Endothelial cell of umbilical vein (primary cell): ENCODE results near the gene SERPINB5. TPM values are rescaled to one million over a fixed set of nuclear protein-coding genes. Genes with fewer than 3 reads are reported as not detected.

Experiments used
- BruUV-seq: library from RNA; stranded (reverse); fragments of 400-500 nt; replicated peaks from 2 replicates; lab custom pipeline; 2021; lab: Mats Ljungman, UMichigan
- CTCF ChIA-PET: fragments of 300-600, 350-600 bp; sonication (Branson Sonifier 250); formaldehyde crosslinking; loops from one replicate; lab custom pipeline; 2021; ENCODE audit warnings: antibody characterized with exemption, inconsistent platforms; lab: Charles Lee
- POLR2A ChIA-PET: fragments of 300-600, 350-600 bp; sonication (Branson Sonifier 250); formaldehyde crosslinking; loops from one replicate; lab custom pipeline; 2021; ENCODE audit warnings: antibody characterized with exemption, inconsistent platforms; lab: Charles Lee
- DNase-seq: peaks from one replicate; pipeline ENCODE4 v3.0.0-alpha.2; 2011; ENCODE audit warnings: low read depth, low spot score
- FAIRE-seq: peaks from 2 replicates; lab custom pipeline; 2011; peaks lifted over from hg19 to GRCh38; lab: Jason Lieb, UNC
- H2AFZ ChIP-seq: 2 replicates; pipeline ENCODE4 v1.6.0; 2012; ENCODE audit warnings: low read depth, low read length, control low read depth, inconsistent platforms
- H3K27ac ChIP-seq: 2 replicates; pipeline ENCODE4 v1.5.1; 2011; ENCODE audit warnings: low read depth, mild to moderate bottlenecking, control low read depth, low read length, moderate library complexity; ENCODE audit not compliant: insufficient read depth
- H3K27me3 ChIP-seq, 2 experiments: 2 replicates each; pipeline versions ENCODE4 v1.6.0 to v1.6.1; 2011; ENCODE audit warnings: low read length in 2 of 2, mixed read lengths in 1 of 2; ENCODE audit not compliant: control insufficient read depth in 2 of 2, insufficient read depth in 2 of 2
- H3K36me3 ChIP-seq, 2 experiments: 2 replicates in 1 of 2; 3 replicates in 1 of 2; pipeline ENCODE4 v1.5.1; 2011; ENCODE audit warnings: low read length in 2 of 2, mild to moderate bottlenecking in 1 of 2, moderate library complexity in 1 of 2; ENCODE audit not compliant: control insufficient read depth in 2 of 2, insufficient read depth in 2 of 2; ENCODE audit errors: extremely low read depth in 1 of 2
- H3K4me1 ChIP-seq: 3 replicates; pipeline ENCODE4 v1.5.1; 2011; ENCODE audit warnings: mild to moderate bottlenecking, low read length; ENCODE audit not compliant: control insufficient read depth, insufficient read depth; ENCODE audit errors: extremely low read depth
- H3K4me2 ChIP-seq: 2 replicates; pipeline ENCODE4 v1.6.1; 2011; ENCODE audit warnings: low read length, control low read depth, mixed read lengths; ENCODE audit not compliant: insufficient read depth
- H3K4me3 ChIP-seq, 3 experiments: fragments of 200-600 bp in 1 of 3; sonication (generic), shearing (Covaris generic) in 1 of 3; replicated peaks in 1 of 3; 2 replicates each; pipeline ENCODE4 v1.5.1; 2011 to 2016; ENCODE audit warnings: control low read depth in 3 of 3, low read length in 3 of 3, mild to moderate bottlenecking in 2 of 3, inconsistent platforms in 1 of 3, low read depth in 1 of 3, moderate library complexity in 1 of 3; ENCODE audit not compliant: insufficient read depth in 1 of 3
- H3K79me2 ChIP-seq: 2 replicates; pipeline ENCODE4 v1.6.0; 2012; ENCODE audit warnings: low read length, inconsistent platforms; ENCODE audit not compliant: control insufficient read depth, insufficient read depth
- H3K9ac ChIP-seq: replicated peaks from 2 replicates; pipeline ENCODE3; 2011; ENCODE audit warnings: low read length, control low read depth; ENCODE audit not compliant: insufficient read depth; ENCODE audit errors: extremely low read depth
- H3K9me1 ChIP-seq: replicated peaks from 3 replicates; pipeline ENCODE4 v1.6.0; 2011; ENCODE audit warnings: mild to moderate bottlenecking, low read length; ENCODE audit not compliant: control insufficient read depth, insufficient read depth; ENCODE audit errors: extremely low read depth
- H3K9me3 ChIP-seq: replicated peaks from 2 replicates; pipeline ENCODE4 v1.5.1; 2012; ENCODE audit warnings: low read length, inconsistent platforms; ENCODE audit not compliant: control insufficient read depth, insufficient read depth
- H4K20me1 ChIP-seq: replicated peaks from 2 replicates; pipeline ENCODE3; 2011; ENCODE audit warnings: mild to moderate bottlenecking, low read length; ENCODE audit not compliant: control insufficient read depth, insufficient read depth; ENCODE audit errors: extremely low read depth
- CTCF ChIP-seq, 2 donors: IDR thresholded peaks; 1 replicate in 1 of 2; 2 replicates in 1 of 2; pipeline ENCODE4 v1.5.1; 2011; ENCODE audit warnings: low read length in 2 of 2, mild to moderate bottlenecking in 2 of 2, moderate library complexity in 2 of 2, control low read depth in 1 of 2, inconsistent platforms in 1 of 2, low read depth in 1 of 2; ENCODE audit not compliant: insufficient read depth in 1 of 2; ENCODE audit errors: extremely low read depth in 1 of 2
- EZH2 ChIP-seq: IDR thresholded peaks from 2 replicates; pipeline ENCODE4 v1.6.1; 2012; ENCODE audit warnings: borderline replicate concordance, low read depth, mild to moderate bottlenecking, moderate library complexity, low read length, inconsistent platforms; ENCODE audit not compliant: severe bottlenecking
- FOS ChIP-seq: IDR thresholded peaks from 2 replicates; pipeline ENCODE4 v1.6.1; 2011; ENCODE audit warnings: mild to moderate bottlenecking, low read length, moderate library complexity, borderline replicate concordance; ENCODE audit not compliant: insufficient read depth
- GATA2 ChIP-seq: IDR thresholded peaks from 2 replicates; pipeline ENCODE4 v1.7.0; 2011; ENCODE audit warnings: low read depth, mild to moderate bottlenecking, moderate library complexity, mixed read lengths, low read length; ENCODE audit not compliant: insufficient read length, insufficient read depth
- JUN ChIP-seq: IDR thresholded peaks from 2 replicates; pipeline ENCODE4 v1.6.1; 2011; ENCODE audit warnings: borderline replicate concordance, low read depth; ENCODE audit not compliant: insufficient read length, insufficient read depth
- MAX ChIP-seq: IDR thresholded peaks from 2 replicates; pipeline ENCODE4 v1.6.1; 2011; ENCODE audit not compliant: insufficient read depth, insufficient read length
- MYC ChIP-seq: IDR thresholded peaks from one replicate; pipeline ENCODE4 v1.6.1; 2011; ENCODE audit warnings: mild to moderate bottlenecking, low read depth, low read length
- POLR2A ChIP-seq: IDR thresholded peaks from 2 replicates; pipeline ENCODE4 v1.6.1; 2012; ENCODE audit warnings: low read depth, mild to moderate bottlenecking, control low read depth, low read length
- POLR2AphosphoS5 ChIP-seq: IDR thresholded peaks from 2 replicates; pipeline ENCODE4 v1.6.1; 2012; ENCODE audit warnings: low read depth, mild to moderate bottlenecking, control low read depth, low read length, moderate library complexity; ENCODE audit not compliant: insufficient read depth
- dilution Hi-C: fragments of 300-500 bp; cut with MboI; formaldehyde crosslinking; loops from one replicate; pipeline ENCODE4 v1.15.0; 2019; ENCODE audit warnings: low sequenced_read_pairs; ENCODE audit not compliant: extremely low pct_ligation_motif_present
- intact Hi-C: fragments of 100-400 bp; cut with micrococcal nuclease; formaldehyde crosslinking; loops from one replicate; pipeline ENCODE4 v1.10.0; 2022
- polyA plus RNA-seq, 4 experiments: library from polyadenylated mRNA; depleted of rRNA in 3 of 4; stranded (reverse) in 3 of 4; unstranded in 1 of 4; fragments of >200 nt; gene quantifications; 2 replicates each; pipeline versions ENCODE4 v1.2.1 to v1.2.3, GENCODE V29; 2011 to 2012; ENCODE audit warnings: missing spikeins in 1 of 4
- total RNA-seq: library from RNA; stranded (reverse); gene quantifications from 2 replicates; pipeline ENCODE4 v1.2.3, GENCODE V29; 2021

The SERPINB5 gene
- total and polyA plus RNA-seq, 2 donors (not counting 3 experiments of a cell fraction or from before 2014, with no cell fraction given) = not detected

DNA sequence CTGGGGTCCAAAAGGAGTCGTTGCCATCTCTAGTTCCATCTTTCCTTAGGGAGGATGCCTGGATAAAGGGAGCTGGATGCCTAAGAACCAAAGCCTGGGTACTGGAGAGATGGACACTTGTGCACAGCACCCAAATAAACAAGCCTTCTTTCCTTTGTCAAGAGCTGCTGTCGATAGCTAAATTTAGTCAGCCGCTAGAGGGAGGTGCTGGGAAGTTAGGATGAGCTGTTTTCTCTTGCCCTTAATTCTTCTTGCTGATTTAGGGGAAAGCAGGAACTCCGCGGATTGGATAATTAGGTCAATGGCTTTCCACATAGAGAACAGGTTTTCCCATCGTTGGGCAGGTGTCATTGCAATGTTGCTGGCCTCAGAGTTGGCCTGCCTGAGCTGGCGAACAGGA, 34.5 kb downstream of the SERPINB5 start:
- Histone ChIP-seq H4K20me1 (no peaks in the 10 kb centered on the region), H3K36me3 (no peaks in the 10 kb centered on the region), H3K79me2 (no peaks in the 10 kb centered on the region), H3K4me1 (no peaks in the 10 kb centered on the region), H3K9ac (no peak overlapping the region), H3K4me3 (no peak overlapping the region), H3K27ac (no peak overlapping the region), H3K4me2 (no peak overlapping the region), H3K9me3 (no peaks in the 10 kb centered on the region), H3K9me1 (no peaks in the 10 kb centered on the region), H2AFZ (no peak overlapping the region), H3K27me3 (peaks cover 5 to 11% of the 10 kb centered on the region in 2 experiments)
- FAIRE-seq (peak; percentile 52), DNase-seq (peak; percentile 33)
- dilution Hi-C loops = no loop called here
- CTCF ChIA-PET = interaction anchor here (0.7 to 2.7 kb wide), 26 partner anchors 9 to 495 kb away, joined by 3 to 21 read pairs (median 4); no protein-coding TSS in a partner anchor
- BruUV-seq = no TSS peak
- POLR2A ChIA-PET = no interaction called here
- peak; percentile 52 to 56 for TF ChIP-seq CTCF (IDR thresholded peaks at IDR 0.05; ENCODE audit: extremely low read depth in 1 of 2, insufficient read depth in 1 of 2, low read depth in 1 of 2, low read length in 2 of 2)
- TF ChIP-seq MYC = no peak
- intact Hi-C loops = no loop called here

GRCh38 chr18:63514326-63514725, 37.6 kb downstream of the SERPINB5 start:
- no peak for DNase-seq
- dilution Hi-C loops = no loop called here
- Histone ChIP-seq H4K20me1 (no peaks in the 10 kb centered on the region), H3K9me3 (no peaks in the 10 kb centered on the region), H3K27me3 (peaks cover 5 to 8% of the 10 kb centered on the region in 2 experiments), H3K79me2 (no peaks in the 10 kb centered on the region), H3K4me3 (no peak overlapping the region), H3K36me3 (no peaks in the 10 kb centered on the region), H3K4me1 (no peaks in the 10 kb centered on the region), H3K9ac (no peak overlapping the region), H3K9me1 (no peaks in the 10 kb centered on the region), H3K27ac (no peak overlapping the region), H3K4me2 (no peak overlapping the region), H2AFZ (no peak overlapping the region)
- ChIA-PET CTCF (interaction anchor here (0.9 to 7.6 kb wide), 6 partner anchors 41 to 422 kb away, joined by 3 to 173 read pairs (median 5); no protein-coding TSS in a partner anchor), POLR2A (no interaction called here)
- no peak for FAIRE-seq
- BruUV-seq = no TSS peak
- no peak for TF ChIP-seq MAX
- TF ChIP-seq EZH2 = no peak
- no peak for TF ChIP-seq JUN
- no peak for TF ChIP-seq POLR2A
- TF ChIP-seq CTCF (IDR thresholded peaks at IDR 0.05; ENCODE audit: extremely low read depth in 1 of 2, insufficient read depth in 1 of 2, low read depth in 1 of 2, low read length in 2 of 2) = no peak
- TF ChIP-seq FOS = no peak
- no peak for TF ChIP-seq GATA2
- no peak for TF ChIP-seq POLR2AphosphoS5
- TF ChIP-seq MYC = no peak
- intact Hi-C loops = no loop called here
